ENCODE measurements around the gene STAT3. TPM values are rescaled to one million over a fixed set of nuclear protein-coding genes. Genes with fewer than 3 reads are reported as not detected.

The STAT3 gene
- total and polyA plus RNA-seq, 3 experiments from 2014 or later: 148 to 166 (median 155) TPM

GRCh38 chr17:42294469-42295398, 93.5 kb downstream of the STAT3 start:
- no peaks in the 10 kb centered on the region for H3K27me3 Mint-ChIP-seq
- H3K36me3 Mint-ChIP-seq: peaks cover 0 to 80% (median 11%) of the 10 kb centered on the region in 3 donors
- no peaks in the 10 kb centered on the region for H3K27me3 ChIP-seq (ENCODE audit: insufficient read depth, low read length, poor library complexity, severe bottlenecking)
- ChIA-PET POLR2A (no interaction called here), CTCF (interaction anchor here (1.2 to 1.4 kb wide), 3 partner anchors 11 to 72 kb away, joined by 3 to 5 read pairs (median 3); no protein-coding TSS in a partner anchor)
- H3K9me3 ChIP-seq (ENCODE audit: low read length): no peaks in the 10 kb centered on the region
- peaks cover 24 to 42% (median 40%) of the 10 kb centered on the region in 3 donors for H3K4me1 Mint-ChIP-seq
- H3K9me3 Mint-ChIP-seq: no peaks in the 10 kb centered on the region
- peak overlapping the region in 5 of 8 donors; percentile 66 to 77 (median 70) for H3K27ac Mint-ChIP-seq
- no peak overlapping the region for H3K4me3 ChIP-seq (ENCODE audit: low read length)
- H3K4me3 Mint-ChIP-seq: no peak overlapping the region
- no peak overlapping the region for H3K27ac ChIP-seq (ENCODE audit: low read depth, low read length)
- no peak for DNase-seq
- peaks cover 10% of the 10 kb centered on the region for H3K4me1 ChIP-seq (ENCODE audit: insufficient read depth, low read length)
- H3K36me3 ChIP-seq (ENCODE audit: insufficient read depth, low read length): peaks cover 24% of the 10 kb centered on the region

- peaks cover 16% of the 10 kb centered on the region for H3K36me3 ChIP-seq (ENCODE audit: insufficient read depth, low read length)
- peak overlapping the region in 1 of 7 donors; percentile 95 for H3K4me3 Mint-ChIP-seq
Measured at GRCh38 chr17:42291129-42291528, 97.1 kb downstream of the STAT3 start.

GRCh38 chr17:42290577-42290976, 97.7 kb downstream of the STAT3 start:
- H3K27me3 Mint-ChIP-seq: no peaks in the 10 kb centered on the region
- H3K27me3 ChIP-seq (ENCODE audit: insufficient read depth, low read length, poor library complexity, severe bottlenecking): no peaks in the 10 kb centered on the region
- no peak overlapping the region for H3K27ac ChIP-seq (ENCODE audit: low read depth, low read length)
- H3K27ac Mint-ChIP-seq: peak overlapping the region; percentile 73 to 98 (median 96)
- no peaks in the 10 kb centered on the region for H3K9me3 ChIP-seq (ENCODE audit: low read length)
- H3K36me3 ChIP-seq (ENCODE audit: insufficient read depth, low read length): peaks cover 13% of the 10 kb centered on the region
- H3K4me1 ChIP-seq (ENCODE audit: insufficient read depth, low read length): peaks cover 30% of the 10 kb centered on the region
- ChIA-PET CTCF (interaction anchor here (0.8 to 2.8 kb wide), 2 partner anchors 43 to 68 kb away, joined by 3 to 26 read pairs; no protein-coding TSS in a partner anchor), POLR2A (interaction anchor here (5.6 kb wide), 1 partner anchor 41 kb away, joined by 55 read pairs; no protein-coding TSS in a partner anchor)
- peaks cover 48 to 72% (median 66%) of the 10 kb centered on the region in 3 donors for H3K4me1 Mint-ChIP-seq
- H3K9me3 Mint-ChIP-seq: no peaks in the 10 kb centered on the region
- H3K4me3 Mint-ChIP-seq: peak overlapping the region; percentile 86 to 95 (median 93)
- peak in 1 of 5 donors; percentile 8 for DNase-seq
- H3K36me3 Mint-ChIP-seq: peaks cover 0 to 61% (median 10%) of the 10 kb centered on the region in 3 donors
- H3K4me3 ChIP-seq (ENCODE audit: low read length): no peak overlapping the region

More at GRCh38 chr17:42291129-42291528, 97.1 kb downstream of the STAT3 start:
- Histone ChIP-seq H3K4me3 (ENCODE audit: low read length) (no peak overlapping the region), H3K27ac (ENCODE audit: low read depth, low read length) (no peak overlapping the region), H3K27me3 (ENCODE audit: insufficient read depth, low read length, poor library complexity, severe bottlenecking) (no peaks in the 10 kb centered on the region), H3K4me1 (ENCODE audit: insufficient read depth, low read length) (peaks cover 29% of the 10 kb centered on the region), H3K9me3 (ENCODE audit: low read length) (no peaks in the 10 kb centered on the region)
- ChIA-PET CTCF (interaction anchor here (1.4 kb wide), 1 partner anchor 68 kb away, joined by 7 read pairs; no protein-coding TSS in a partner anchor), POLR2A (interaction anchor here (0.7 kb wide), 1 partner anchor 1024 kb away, joined by 4 read pairs; no protein-coding TSS in a partner anchor)
- Mint-ChIP-seq H3K27me3 (no peaks in the 10 kb centered on the region), H3K9me3 (no peaks in the 10 kb centered on the region), H3K27ac (peak overlapping the region in 7 of 8 donors; percentile 48 to 98 (median 95)), H3K4me1 (peaks cover 47 to 67% (median 66%) of the 10 kb centered on the region in 3 donors), H3K36me3 (peaks cover 0 to 67% (median 11%) of the 10 kb centered on the region in 3 donors)
- peak in 1 of 5 donors; percentile 33 for DNase-seq

GRCh38 chr17:42289611-42290181, 98.5 kb downstream of the STAT3 start:
- H3K4me1 Mint-ChIP-seq: peaks cover 47 to 72% (median 61%) of the 10 kb centered on the region in 3 donors
- POLR2A ChIA-PET: interaction anchor here (0.8 to 5.6 kb wide), 7 partner anchors 11 to 99 kb away, joined by 3 to 55 read pairs (median 13); partner anchors contain the start of genes GHDC, STAT3 and STAT5B
- Histone ChIP-seq H3K27ac (ENCODE audit: low read depth, low read length) (peak overlapping the region; percentile 88), H3K4me3 (ENCODE audit: low read length) (peak overlapping the region; percentile 65), H3K9me3 (ENCODE audit: low read length) (no peaks in the 10 kb centered on the region), H3K27me3 (ENCODE audit: insufficient read depth, low read length, poor library complexity, severe bottlenecking) (no peaks in the 10 kb centered on the region), H3K4me1 (ENCODE audit: insufficient read depth, low read length) (peaks cover 30% of the 10 kb centered on the region), H3K36me3 (ENCODE audit: insufficient read depth, low read length) (peaks cover 6% of the 10 kb centered on the region)
- peak overlapping the region; percentile 86 to 95 (median 93) for H3K4me3 Mint-ChIP-seq
- CTCF ChIA-PET: interaction anchor here (0.8 to 3.1 kb wide), 6 partner anchors 10 to 106 kb away, joined by 3 to 26 read pairs (median 4); no protein-coding TSS in a partner anchor
- H3K36me3 Mint-ChIP-seq: peaks cover 0 to 53% (median 6%) of the 10 kb centered on the region in 3 donors
- H3K27me3 Mint-ChIP-seq: no peaks in the 10 kb centered on the region
- no peaks in the 10 kb centered on the region for H3K9me3 Mint-ChIP-seq
- peak overlapping the region; percentile 73 to 98 (median 96) for H3K27ac Mint-ChIP-seq
- DNase-seq: peak in 2 of 5 donors; percentile 14 to 51

- H3K9me3 ChIP-seq (ENCODE audit: low read length): no peaks in the 10 kb centered on the region
- peak overlapping the region; percentile 88 for H3K27ac ChIP-seq (ENCODE audit: low read depth, low read length)
- Mint-ChIP-seq H3K9me3 (no peaks in the 10 kb centered on the region), H3K4me3 (peak overlapping the region; percentile 86 to 95 (median 93)), H3K36me3 (peaks cover 0 to 46% (median 6%) of the 10 kb centered on the region in 3 donors), H3K27ac (peak overlapping the region; percentile 73 to 98 (median 96)), H3K4me1 (peaks cover 45 to 69% (median 57%) of the 10 kb centered on the region in 3 donors), H3K27me3 (no peaks in the 10 kb centered on the region)
- ChIA-PET POLR2A (interaction anchor here (0.6 to 5.6 kb wide), 13 partner anchors 11 to 100 kb away, joined by 3 to 55 read pairs (median 4); partner anchors contain the start of genes GHDC, STAT3 and STAT5B), CTCF (interaction anchor here (0.7 to 3.1 kb wide), 10 partner anchors 9 to 117 kb away, joined by 3 to 26 read pairs (median 4); no protein-coding TSS in a partner anchor)
- no peaks in the 10 kb centered on the region for H3K36me3 ChIP-seq (ENCODE audit: insufficient read depth, low read length)
- peak overlapping the region; percentile 65 for H3K4me3 ChIP-seq (ENCODE audit: low read length)
- peaks cover 30% of the 10 kb centered on the region for H3K4me1 ChIP-seq (ENCODE audit: insufficient read depth, low read length)
- peak; percentile 45 to 80 (median 62) for DNase-seq
- no peaks in the 10 kb centered on the region for H3K27me3 ChIP-seq (ENCODE audit: insufficient read depth, low read length, poor library complexity, severe bottlenecking)
Measured at GRCh38 chr17:42288803-42289610, 99.2 kb downstream of the STAT3 start.

- Histone ChIP-seq H3K27me3 (ENCODE audit: insufficient read depth, low read length, poor library complexity, severe bottlenecking) (no peaks in the 10 kb centered on the region), H3K36me3 (ENCODE audit: insufficient read depth, low read length) (no peaks in the 10 kb centered on the region), H3K27ac (ENCODE audit: low read depth, low read length) (peak within 1 kb of the TSS; percentile 88), H3K4me3 (ENCODE audit: low read length) (peak within 1 kb of the TSS; percentile 65), H3K9me3 (ENCODE audit: low read length) (no peaks in the 10 kb centered on the region), H3K4me1 (ENCODE audit: insufficient read depth, low read length) (peaks cover 30% of the 10 kb centered on the region)
- DNase-seq: peak; percentile 72 to 91 (median 83)
- no peaks in the 10 kb centered on the region for H3K27me3 Mint-ChIP-seq
- peak within 1 kb of the TSS; percentile 95 to 99 (median 99) for H3K27ac Mint-ChIP-seq
- peak within 1 kb of the TSS; percentile 93 to 97 (median 96) for H3K4me3 Mint-ChIP-seq
- H3K4me1 Mint-ChIP-seq: peaks cover 42 to 67% (median 52%) of the 10 kb centered on the region in 3 donors
- peaks cover 0 to 40% (median 2%) of the 10 kb centered on the region in 3 donors for H3K36me3 Mint-ChIP-seq
- H3K9me3 Mint-ChIP-seq: no peaks in the 10 kb centered on the region
- ChIA-PET CTCF (interaction anchor here (0.6 to 3.1 kb wide), 10 partner anchors 11 to 118 kb away, joined by 3 to 26 read pairs (median 4); no protein-coding TSS in a partner anchor), POLR2A (interaction anchor here (0.6 to 5.6 kb wide), 11 partner anchors 10 to 100 kb away, joined by 3 to 55 read pairs (median 5); partner anchors contain the start of genes STAT3 and STAT5B)
Measured at GRCh38 chr17:42287977-42288802, 100.1 kb downstream of the STAT3 start, which contains the start of gene STAT5A. Gene STAT5A, plus strand, starts transcription at chr17:42288498. Its CDS starts 914 bp downstream, at chr17:42289412.
